ENCODE data around the gene MACROH2A1.

MACROH2A1 gene

GRCh38 chr5:135398855-135399793 is at the start of gene MACROH2A1:
Gene MACROH2A1, minus strand, starts transcription at chr5:135399231. Its CDS starts 10,138 bp downstream, at chr5:135389093.
- DNase-seq (ENCODE audit: low read depth): peak; percentile 78

DNA sequence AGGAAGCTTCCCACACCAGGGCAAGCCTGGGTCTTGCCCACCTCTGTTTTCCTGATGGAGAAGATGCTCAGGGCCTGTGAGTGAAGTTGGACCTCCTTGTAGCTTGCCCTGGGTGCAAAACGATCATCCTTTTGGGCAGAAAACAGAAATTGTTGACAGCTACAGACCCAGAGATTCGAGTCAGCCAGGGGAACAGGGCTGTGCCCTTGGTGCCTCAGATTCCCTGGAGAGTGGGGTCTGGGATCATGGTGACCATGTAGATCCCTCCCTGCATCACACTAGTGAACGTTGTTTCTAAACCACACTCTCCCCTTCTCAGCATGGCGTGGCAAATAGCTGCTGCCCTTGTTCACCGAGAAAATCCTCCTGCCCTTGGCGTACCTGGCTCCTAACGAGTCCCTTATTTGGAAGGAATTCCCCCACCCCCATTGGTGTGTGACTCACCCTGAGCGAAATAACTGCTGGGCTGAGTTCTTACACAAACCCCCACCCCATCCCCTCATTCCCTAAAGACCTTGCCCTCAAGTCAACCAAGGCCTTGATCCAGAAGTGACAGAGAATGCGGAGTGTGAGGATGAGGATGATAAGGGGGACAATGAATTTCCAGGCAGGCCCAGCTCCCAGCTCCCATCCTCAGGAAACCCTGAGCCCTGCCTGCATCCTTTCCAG is 49.2 kb upstream of the MACROH2A1 start:
- DNase-seq (ENCODE audit: low read depth): peak; percentile 46

GRCh38 chr5:135447298-135447929 is 48.4 kb upstream of the MACROH2A1 start, which contains the start of gene DCANP1:
Gene DCANP1, minus strand, starts transcription at chr5:135447348. Its CDS starts 240 bp downstream, at chr5:135447108.
- DNase-seq (ENCODE audit: low read depth): no peak

- no peak for DNase-seq (ENCODE audit: low read depth)
Observed at GRCh38 chr5:135446615-135447014, 47.6 kb upstream of the MACROH2A1 start.

GRCh38 chr5:135446206-135446605 is 47.2 kb upstream of the MACROH2A1 start:
- DNase-seq (ENCODE audit: low read depth): no peak

- no peak for DNase-seq (ENCODE audit: low read depth)
Observed at GRCh38 chr5:135445306-135445985, 46.4 kb upstream of the MACROH2A1 start.

GRCh38 chr5:135444881-135445280 is 45.9 kb upstream of the MACROH2A1 start:
- DNase-seq (ENCODE audit: low read depth): no peak

GRCh38 chr5:135444360-135444759 is 45.3 kb upstream of the MACROH2A1 start:
- no peak for DNase-seq (ENCODE audit: low read depth)

GRCh38 chr5:135443161-135443960 is 44.3 kb upstream of the MACROH2A1 start:
- no peak for DNase-seq (ENCODE audit: low read depth)

GRCh38 chr5:135442431-135443160 is 43.6 kb upstream of the MACROH2A1 start:
- DNase-seq (ENCODE audit: low read depth): no peak

GRCh38 chr5:135441919-135442318 is 42.9 kb upstream of the MACROH2A1 start:
- no peak for DNase-seq (ENCODE audit: low read depth)

DNA sequence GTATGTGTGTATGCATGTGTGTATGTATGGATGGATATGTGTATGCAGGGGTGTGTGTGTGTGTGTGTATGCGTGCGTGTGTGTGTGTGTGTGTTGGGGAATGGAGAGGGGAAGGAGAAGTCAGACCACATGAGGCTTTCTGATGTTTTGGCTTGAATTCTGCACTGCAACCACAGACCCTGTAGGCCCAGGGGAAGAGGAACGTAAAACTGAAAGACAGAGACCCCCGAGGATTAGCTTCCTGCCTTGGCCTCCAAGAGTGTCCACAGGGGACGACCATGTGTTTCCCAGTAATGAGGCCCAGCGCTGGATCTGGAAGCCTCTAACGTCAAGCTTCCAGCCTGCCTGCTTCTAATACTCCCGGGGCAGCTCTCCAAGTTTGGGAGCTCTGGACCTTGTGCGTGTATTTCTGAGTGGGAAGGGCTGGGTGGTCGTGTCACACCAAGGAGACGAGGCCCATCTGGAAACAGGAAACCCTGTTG is 42.4 kb upstream of the MACROH2A1 start:
- no peak for DNase-seq (ENCODE audit: low read depth)

DNA sequence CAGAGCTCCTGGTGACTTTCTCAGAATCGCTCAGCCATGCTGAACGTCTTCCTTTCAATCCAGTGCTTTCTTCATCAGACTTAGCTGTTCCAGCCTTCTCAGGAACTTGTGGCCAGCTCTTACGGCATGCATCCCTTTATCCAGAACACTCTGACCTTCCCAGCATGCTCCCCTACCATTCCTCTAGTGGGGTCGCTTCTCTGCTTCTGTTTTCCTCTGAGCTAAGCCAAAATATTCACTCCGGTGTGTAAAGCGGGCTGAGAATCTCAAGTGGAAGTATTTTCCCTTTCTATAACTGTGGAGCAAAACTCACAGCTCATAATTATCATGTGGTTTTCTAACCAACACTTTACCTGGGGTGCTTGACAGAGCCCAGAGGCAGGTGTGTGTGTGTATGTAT is 41.9 kb upstream of the MACROH2A1 start:
- no peak for DNase-seq (ENCODE audit: low read depth)

DNA sequence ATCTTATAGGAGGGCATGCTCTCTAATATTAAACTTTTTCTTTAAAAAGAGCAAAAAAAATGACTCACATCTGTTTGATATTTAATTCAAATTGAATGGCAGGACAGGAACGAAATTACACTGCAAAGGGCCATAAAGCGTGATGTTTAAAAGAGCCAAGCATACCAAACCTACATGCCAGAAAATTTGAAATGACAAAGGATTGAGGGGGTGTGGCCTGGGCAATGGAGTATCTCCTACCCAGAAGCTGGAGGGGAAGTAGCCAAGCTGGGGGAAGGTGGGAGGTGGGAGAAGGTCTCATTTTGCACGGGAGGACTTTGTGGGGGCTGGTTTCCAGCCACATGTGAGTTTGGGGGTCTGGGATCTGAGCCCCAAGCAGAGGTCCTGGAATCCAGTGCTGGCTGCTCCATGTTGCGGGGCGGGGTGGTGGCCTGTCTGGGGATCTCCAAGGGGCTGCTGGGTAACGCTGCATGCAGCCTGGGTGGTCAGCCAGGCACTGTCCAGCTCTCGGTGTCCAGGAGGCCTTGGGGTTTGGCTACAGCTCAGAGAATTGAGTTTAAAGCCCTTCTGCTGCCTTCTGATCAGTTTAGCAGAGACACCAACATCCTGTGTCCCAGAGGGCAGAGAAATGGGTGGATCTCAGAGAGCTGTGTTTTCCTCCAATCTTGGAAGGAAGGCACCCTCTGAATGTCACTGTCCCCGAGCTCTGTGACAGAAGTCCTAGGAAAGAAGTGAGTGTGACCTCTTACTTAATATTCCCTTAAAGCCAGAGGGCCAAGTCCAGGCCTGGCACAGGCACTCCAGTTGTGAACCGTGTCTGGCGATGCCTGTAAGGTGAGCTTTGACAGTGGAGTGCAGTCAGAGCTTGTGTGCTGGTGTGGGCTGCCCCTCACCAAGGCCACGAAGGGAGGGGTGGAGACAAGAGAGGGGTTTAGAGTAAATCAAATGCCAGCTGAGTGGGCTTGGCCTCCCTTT is 40.5 kb upstream of the MACROH2A1 start:
- DNase-seq (ENCODE audit: low read depth): no peak

- no peak for DNase-seq (ENCODE audit: low read depth)
Observed at GRCh38 chr5:135438636-135439221, 39.7 kb upstream of the MACROH2A1 start.

DNA sequence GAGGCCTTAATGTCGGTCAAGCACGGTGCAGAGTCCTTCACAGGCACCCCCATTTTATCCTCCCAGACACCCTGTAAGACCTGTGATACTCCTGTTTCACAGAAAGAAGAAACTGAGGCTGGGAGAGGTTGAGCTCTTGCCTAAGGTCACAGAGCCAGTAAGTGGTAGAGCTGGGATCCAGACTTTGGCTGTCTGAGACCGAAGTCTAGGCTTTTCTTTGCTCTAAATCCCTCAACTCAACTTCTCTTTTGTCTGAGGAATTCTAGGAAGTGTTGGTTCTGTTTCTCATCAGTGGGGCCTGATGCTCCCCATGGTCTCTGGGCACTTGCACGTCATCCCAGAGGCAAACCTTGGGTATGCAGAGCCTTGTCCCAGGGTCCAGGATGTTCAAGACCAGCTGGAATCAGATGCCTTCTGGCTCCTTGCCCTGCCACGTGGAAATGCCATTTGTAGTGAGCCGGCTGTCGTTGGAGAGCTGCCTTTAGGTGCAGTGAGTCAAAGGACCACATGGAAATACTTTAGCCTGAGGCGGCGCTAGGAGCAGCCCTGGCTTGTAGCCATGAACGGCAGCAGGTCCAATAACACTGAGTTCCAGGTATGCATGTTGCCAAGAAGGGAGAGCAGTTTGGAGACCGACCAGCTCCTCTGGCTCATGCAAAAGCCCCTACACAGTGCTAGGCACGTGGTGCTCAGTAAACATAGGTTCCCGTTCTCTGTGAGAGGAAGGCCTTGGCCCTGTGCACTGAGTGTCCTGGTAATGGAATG is 38.9 kb upstream of the MACROH2A1 start:
- peak; percentile 63 for DNase-seq (ENCODE audit: low read depth)

DNA sequence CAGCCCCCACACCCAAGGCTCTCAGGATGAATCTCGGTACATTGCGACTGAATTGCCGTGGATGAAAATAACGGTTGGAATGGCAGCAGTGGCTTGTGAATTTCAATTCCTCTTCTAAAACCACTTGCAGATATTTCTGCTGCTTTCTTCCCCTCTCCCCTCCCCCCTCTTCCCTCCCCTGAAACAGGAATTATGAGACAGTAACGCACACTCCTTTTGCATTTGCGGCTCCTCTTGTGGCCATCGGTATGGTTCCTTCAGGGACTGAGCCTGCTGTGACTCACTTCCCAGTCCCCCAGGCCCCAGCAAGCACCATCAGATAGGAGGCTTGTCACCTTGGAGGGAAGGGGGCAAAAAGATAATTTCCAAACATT is 38.4 kb upstream of the MACROH2A1 start:
- no peak for DNase-seq (ENCODE audit: low read depth)

DNA sequence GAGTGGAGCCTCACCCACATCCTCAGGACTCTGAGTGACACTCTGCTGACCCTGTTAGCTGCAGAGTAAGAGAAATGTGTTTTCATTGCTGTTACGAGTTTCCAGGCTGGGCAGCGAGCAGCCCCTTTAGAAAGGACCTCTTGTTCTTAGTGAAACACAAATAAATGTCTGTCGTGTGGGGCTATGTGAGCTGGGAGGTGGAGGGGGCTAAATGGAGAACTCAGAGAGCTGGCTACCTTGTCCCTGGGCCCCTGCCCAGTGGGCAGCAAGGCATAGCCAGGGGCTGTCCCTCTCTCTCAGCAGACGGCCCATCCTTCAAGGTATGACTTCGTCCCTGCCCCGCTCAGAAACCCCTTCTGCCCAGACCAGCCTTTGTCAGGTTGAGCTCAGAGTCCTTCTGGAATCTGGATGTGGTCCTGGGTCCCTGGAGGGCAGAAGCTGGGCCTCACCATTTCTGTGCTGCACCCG is 38.0 kb upstream of the MACROH2A1 start:
- no peak for DNase-seq (ENCODE audit: low read depth)
